ENCODE data around the gene NUDT19.
"Not testable (repeated sequence)": the region's sequence is repeated elsewhere in the genome, so short reads cannot be mapped to it uniquely, and the experiment has no call there.

- TF ChIP-seq CTCF, POLR2A (IDR thresholded peaks at IDR 0.05): not testable (repeated sequence)
Measured at GRCh38 chr19:32696771-32697170, 5.2 kb downstream of the NUDT19 start.

All from thyroid gland (tissue), 4 donors.